Body of pancreas (tissue), 4 donors: ENCODE data around the gene CLPTM1L.

ENCODE experiments used
- POLR2A ChIP-seq, 3 donors: fragments of 450-650 bp; IDR thresholded peaks; one replicate each; pipeline ENCODE4 v1.6.1; 2016; ENCODE audit warnings: antibody characterized with exemption in 3 of 3, mild to moderate bottlenecking in 2 of 3
- TF ChIP-seq, protein P1 (sequence below), 7 experiments: fragments of 450-650 bp in 4 of 7; fragments of 200-600 bp in 3 of 7; sonication (generic) in 3 of 7; IDR thresholded peaks; one replicate each; pipeline ENCODE4 v1.5.1; 2016 to 2019; ENCODE audit warnings: antibody characterized with exemption in 7 of 7

DNA sequence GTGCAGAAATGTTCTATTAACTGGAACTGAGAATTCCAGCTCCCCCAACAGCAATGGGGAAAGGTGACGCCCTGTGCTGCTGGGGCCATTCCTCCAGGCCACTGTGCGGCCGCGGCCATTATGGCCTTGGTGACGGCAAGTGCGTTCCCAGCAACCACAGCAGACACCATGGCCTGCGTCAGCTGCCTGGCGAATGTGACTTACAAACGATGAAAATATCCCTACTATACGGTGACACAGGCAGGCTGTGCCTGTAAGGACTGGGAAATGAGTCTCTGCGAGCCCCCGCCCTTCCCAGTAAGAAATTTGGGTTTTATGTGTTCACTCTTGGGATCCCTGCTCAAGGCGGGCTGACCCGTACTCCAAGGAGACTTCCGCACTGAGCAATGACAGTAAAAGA is 20.6 kb downstream of the CLPTM1L start:
- TF ChIP-seq, protein P1, sequence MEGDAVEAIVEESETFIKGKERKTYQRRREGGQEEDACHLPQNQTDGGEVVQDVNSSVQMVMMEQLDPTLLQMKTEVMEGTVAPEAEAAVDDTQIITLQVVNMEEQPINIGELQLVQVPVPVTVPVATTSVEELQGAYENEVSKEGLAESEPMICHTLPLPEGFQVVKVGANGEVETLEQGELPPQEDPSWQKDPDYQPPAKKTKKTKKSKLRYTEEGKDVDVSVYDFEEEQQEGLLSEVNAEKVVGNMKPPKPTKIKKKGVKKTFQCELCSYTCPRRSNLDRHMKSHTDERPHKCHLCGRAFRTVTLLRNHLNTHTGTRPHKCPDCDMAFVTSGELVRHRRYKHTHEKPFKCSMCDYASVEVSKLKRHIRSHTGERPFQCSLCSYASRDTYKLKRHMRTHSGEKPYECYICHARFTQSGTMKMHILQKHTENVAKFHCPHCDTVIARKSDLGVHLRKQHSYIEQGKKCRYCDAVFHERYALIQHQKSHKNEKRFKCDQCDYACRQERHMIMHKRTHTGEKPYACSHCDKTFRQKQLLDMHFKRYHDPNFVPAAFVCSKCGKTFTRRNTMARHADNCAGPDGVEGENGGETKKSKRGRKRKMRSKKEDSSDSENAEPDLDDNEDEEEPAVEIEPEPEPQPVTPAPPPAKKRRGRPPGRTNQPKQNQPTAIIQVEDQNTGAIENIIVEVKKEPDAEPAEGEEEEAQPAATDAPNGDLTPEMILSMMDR (IDR thresholded peaks at IDR 0.05), result no peak
- TF ChIP-seq POLR2A (IDR thresholded peaks at IDR 0.05), result no peak
